NB4 (cell line): ENCODE data around the gene TSPO2.
A peak's percentile ranks its signal among the peaks of the same experiment; 100 is the strongest.
"Not testable (repeated sequence)": the region's sequence is repeated elsewhere in the genome, so short reads cannot be mapped to it uniquely, and the experiment has no call there.

Experiments used
- DNase-seq: peaks from one replicate; pipeline ENCODE4 v3.0.0; 2010; ENCODE audit warnings: low read depth
- H3K4me3 ChIP-seq: one replicate; pipeline ENCODE4 v1.5.1; 2011; ENCODE audit warnings: mild to moderate bottlenecking, low read depth, low read length, moderate library complexity
- MYC ChIP-seq: IDR thresholded peaks from 2 replicates; pipeline ENCODE4 v1.6.1; 2011; ENCODE audit warnings: low read depth, low read length
- POLR2A ChIP-seq: IDR thresholded peaks from 2 replicates; pipeline ENCODE4 v1.6.1; 2011; ENCODE audit warnings: mild to moderate bottlenecking; ENCODE audit not compliant: insufficient read length; ENCODE audit errors: extremely low read depth
- TF ChIP-seq, protein P1 (sequence below): IDR thresholded peaks from one replicate; pipeline ENCODE4 v1.5.1; 2012; ENCODE audit warnings: low read depth, low read length
- TF ChIP-seq, protein P2 (sequence below): IDR thresholded peaks from 2 replicates; pipeline ENCODE4 v1.6.1; 2011; ENCODE audit warnings: low read depth, low read length

TSPO2 gene

DNA sequence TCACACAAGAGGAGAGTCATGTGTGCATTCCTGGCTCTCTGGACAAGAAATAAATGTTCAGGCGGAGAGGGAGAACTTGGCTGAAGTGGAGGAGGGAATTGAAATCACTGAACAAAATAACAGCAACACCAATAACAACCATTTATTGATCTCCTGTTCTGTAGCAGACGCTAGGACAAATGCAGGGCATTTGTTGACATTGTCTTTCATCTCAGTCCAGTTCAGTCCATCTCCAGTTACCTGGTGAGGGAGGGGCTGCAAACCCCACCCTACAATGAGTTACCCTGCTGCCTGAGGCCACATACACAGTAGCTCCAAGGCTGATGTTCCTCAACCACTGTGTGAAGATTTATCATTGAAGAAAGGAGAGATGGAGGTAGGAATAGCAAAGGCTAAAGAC is 30.6 kb upstream of the TSPO2 start:
- TF ChIP-seq, protein P1, sequence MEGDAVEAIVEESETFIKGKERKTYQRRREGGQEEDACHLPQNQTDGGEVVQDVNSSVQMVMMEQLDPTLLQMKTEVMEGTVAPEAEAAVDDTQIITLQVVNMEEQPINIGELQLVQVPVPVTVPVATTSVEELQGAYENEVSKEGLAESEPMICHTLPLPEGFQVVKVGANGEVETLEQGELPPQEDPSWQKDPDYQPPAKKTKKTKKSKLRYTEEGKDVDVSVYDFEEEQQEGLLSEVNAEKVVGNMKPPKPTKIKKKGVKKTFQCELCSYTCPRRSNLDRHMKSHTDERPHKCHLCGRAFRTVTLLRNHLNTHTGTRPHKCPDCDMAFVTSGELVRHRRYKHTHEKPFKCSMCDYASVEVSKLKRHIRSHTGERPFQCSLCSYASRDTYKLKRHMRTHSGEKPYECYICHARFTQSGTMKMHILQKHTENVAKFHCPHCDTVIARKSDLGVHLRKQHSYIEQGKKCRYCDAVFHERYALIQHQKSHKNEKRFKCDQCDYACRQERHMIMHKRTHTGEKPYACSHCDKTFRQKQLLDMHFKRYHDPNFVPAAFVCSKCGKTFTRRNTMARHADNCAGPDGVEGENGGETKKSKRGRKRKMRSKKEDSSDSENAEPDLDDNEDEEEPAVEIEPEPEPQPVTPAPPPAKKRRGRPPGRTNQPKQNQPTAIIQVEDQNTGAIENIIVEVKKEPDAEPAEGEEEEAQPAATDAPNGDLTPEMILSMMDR = no peak
- TF ChIP-seq MYC = no peak
- TF ChIP-seq, protein P2, sequence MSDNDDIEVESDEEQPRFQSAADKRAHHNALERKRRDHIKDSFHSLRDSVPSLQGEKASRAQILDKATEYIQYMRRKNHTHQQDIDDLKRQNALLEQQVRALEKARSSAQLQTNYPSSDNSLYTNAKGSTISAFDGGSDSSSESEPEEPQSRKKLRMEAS = no peak
- no peak for TF ChIP-seq POLR2A
- DNase-seq = no peak
- no peak overlapping the region for H3K4me3 ChIP-seq

DNA sequence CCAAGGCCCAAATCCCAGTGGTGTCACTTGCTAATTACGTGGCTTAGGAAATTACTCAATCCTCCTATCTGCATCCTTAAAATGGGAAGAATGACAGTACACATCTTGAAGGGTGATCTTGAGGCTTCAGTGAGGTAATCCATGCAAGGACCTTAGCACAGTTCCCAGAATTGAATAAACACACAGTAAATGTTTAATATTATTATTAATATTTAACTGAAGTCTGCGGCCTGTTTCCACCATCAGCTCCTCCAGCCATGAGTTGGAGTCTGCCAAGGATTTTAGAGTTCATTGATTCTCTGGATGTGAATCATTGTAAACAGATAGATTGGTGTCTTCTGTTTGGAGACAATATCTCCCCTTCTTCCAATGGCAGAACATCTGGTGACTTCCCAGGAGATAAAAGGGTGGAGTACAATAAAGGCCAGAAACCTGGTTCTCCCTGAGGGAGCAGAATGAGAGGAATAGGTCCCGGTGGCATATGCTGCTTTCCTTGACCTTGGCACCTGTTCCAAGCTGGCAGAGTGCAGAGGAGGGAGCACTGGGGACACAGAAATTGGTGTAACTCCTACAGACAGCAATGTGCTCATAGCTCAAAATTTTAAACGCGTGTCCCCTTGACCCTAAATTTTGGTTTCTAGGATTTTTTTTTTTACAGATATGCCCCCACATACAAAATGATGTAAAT is 28.7 kb upstream of the TSPO2 start:
- no peak overlapping the region for H3K4me3 ChIP-seq
- no peak for DNase-seq
- no peak for TF ChIP-seq MYC
- TF ChIP-seq, protein P2 = no peak
- TF ChIP-seq, protein P1 = no peak
- TF ChIP-seq POLR2A = no peak

DNA sequence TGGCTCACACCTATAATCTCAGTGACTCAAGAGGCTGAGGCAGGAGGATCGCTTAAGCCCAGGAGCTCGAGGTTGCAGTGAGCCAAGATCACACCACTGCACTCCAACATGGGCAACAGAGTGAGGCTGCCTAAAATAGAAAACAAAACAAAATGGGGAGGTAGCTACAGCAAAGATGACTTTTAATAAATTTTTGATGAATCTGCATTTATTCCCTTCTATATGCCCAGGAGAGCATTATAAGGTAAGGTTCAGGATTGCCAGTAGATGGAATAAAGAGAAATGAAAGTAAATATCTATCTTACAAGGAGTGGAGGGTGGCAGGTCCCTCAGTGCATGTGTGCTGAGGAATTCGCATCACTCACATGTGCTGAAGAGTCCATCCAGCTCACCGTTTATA is 27.5 kb upstream of the TSPO2 start:
- DNase-seq = no peak
- H3K4me3 ChIP-seq = no peak overlapping the region
- no peak for TF ChIP-seq MYC

DNA sequence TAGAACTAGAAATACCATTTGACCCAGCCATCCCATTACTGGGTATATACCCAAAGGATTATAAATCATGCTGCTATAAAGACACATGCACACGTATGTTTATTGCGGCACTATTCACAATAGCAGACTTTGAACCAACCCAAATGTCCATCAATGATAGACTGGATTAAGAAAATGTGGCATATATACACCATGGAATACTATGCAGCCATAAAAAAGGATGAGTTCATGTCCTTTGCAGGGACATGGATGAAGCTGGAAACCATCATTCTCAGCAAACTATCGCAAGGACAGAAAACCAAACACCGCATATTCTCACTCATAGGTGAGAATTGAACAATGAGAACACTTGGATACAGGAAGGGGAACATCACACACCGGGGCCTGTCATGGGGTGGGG is 26.4 kb upstream of the TSPO2 start:
- H3K4me3 ChIP-seq, DNase-seq: not testable (repeated sequence)

DNA sequence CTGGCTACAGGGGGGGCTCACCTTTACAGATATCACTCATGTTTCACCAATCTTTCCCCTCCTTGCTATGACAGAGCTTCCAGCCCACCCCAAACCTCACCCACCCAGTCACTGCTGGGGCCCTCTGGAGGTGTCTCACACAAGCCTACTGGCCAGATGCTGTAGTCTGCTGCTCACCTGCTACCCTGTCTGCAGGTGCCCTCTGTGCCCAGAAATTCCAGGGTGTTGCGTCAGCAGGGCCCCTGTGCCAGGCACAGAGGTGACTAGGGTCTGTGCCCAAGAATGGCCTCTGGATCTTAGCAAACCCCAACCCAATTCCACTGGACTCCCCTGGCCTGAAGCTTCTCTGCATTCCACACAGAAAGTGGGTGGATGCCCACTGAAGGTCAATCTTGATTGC is 24.6 kb upstream of the TSPO2 start:
- TF ChIP-seq, protein P1 = no peak
- TF ChIP-seq, protein P2 = no peak
- no peak for TF ChIP-seq POLR2A
- TF ChIP-seq MYC = no peak
- no peak overlapping the region for H3K4me3 ChIP-seq
- no peak for DNase-seq

DNA sequence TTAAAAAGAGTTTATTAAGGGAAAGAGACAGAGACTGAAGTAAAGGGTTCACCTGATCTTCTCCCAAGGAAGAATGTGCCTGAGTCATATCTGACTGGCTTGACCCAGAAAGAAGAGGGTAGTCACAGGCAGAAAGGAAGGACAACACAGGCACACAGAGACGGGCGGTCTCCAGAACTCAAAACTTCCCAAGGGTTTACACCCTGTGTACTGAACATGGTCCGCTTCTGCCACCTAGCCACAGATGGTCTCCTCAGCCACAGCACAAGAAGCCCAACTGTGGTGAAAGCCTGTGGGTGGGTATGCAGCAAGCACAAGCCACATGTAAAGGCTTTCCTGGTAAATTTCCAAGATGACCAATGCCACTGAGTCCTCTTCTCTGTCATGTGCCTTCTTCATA is 20.4 kb upstream of the TSPO2 start:
- TF ChIP-seq MYC (no peak), POLR2A (no peak)
- TF ChIP-seq, protein P1 = no peak
- TF ChIP-seq, protein P2 = no peak
- no peak overlapping the region for H3K4me3 ChIP-seq
- DNase-seq = peak; percentile 20

DNA sequence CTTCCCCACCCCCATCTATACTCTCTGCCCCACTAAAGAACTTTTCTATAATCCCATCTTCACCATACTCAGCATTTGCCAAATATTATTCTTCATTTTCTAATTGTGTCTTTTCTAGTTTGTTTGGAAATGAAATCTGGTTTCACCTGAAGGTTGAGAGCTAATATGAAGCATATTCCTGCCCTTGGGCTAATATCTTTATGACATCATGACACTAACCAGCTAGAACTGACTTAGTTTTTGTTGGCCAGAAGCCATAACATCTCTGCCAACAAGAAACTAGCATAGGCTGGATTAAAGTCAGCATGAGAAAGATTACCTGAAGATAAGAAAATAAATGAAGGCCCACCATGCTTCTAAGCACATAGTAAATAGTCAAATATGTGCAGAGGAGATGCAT is 20.0 kb upstream of the TSPO2 start:
- no peak overlapping the region for H3K4me3 ChIP-seq
- no peak for DNase-seq
- TF ChIP-seq MYC (no peak), POLR2A (no peak)
- TF ChIP-seq, protein P2 = no peak
- TF ChIP-seq, protein P1 = no peak
